Spleen (tissue), 11 donors: ENCODE results near the gene CYP39A1. TPM values are rescaled to one million over a fixed set of nuclear protein-coding genes. Genes with fewer than 3 reads are reported as not detected.

Experiments used
- DNase-seq: peaks from one replicate; pipeline ENCODE4 v3.0.0-alpha.2; 2020
- H3K27ac ChIP-seq, 8 donors: fragments of 200-600 bp; sonication (generic) in 7 of 8; 1 replicate in 4 of 8; 2 replicates in 4 of 8; pipeline versions ENCODE4 v1.5.0 to v1.8.0; 2016 to 2021; ENCODE audit warnings: inconsistent platforms in 4 of 8, mild to moderate bottlenecking in 4 of 8, moderate library complexity in 1 of 8
- H3K27me3 ChIP-seq, 7 donors: fragments of 200-600 bp; sonication (generic) in 6 of 7; replicated peaks in 1 of 7; 1 replicate in 4 of 7; 2 replicates in 3 of 7; pipeline versions ENCODE4 v1.5.0 to v1.8.0; 2016 to 2021; ENCODE audit warnings: inconsistent platforms in 3 of 7, mild to moderate bottlenecking in 1 of 7
- H3K36me3 ChIP-seq, 6 donors: fragments of 200-600 bp; sonication (generic) in 5 of 6; 1 replicate in 4 of 6; 2 replicates in 2 of 6; pipeline versions ENCODE4 v1.5.0 to v1.8.0; 2016 to 2021; ENCODE audit warnings: inconsistent platforms in 2 of 6
- H3K4me1 ChIP-seq, 6 donors: fragments of 200-600 bp; sonication (generic) in 5 of 6; 1 replicate in 3 of 6; 2 replicates in 3 of 6; pipeline versions ENCODE4 v1.5.0 to v1.8.0; 2016 to 2021; ENCODE audit warnings: inconsistent platforms in 3 of 6
- H3K4me3 ChIP-seq, 8 donors: fragments of 200-600 bp; sonication (generic) in 7 of 8; 1 replicate in 4 of 8; 2 replicates in 4 of 8; pipeline versions ENCODE4 v1.5.0 to v1.8.0; 2016 to 2021; ENCODE audit warnings: inconsistent platforms in 4 of 8, mild to moderate bottlenecking in 4 of 8, moderate library complexity in 2 of 8
- H3K9me3 ChIP-seq, 8 donors: fragments of 200-600 bp; sonication (generic) in 7 of 8; 1 replicate in 4 of 8; 2 replicates in 4 of 8; pipeline versions ENCODE4 v1.5.0 to v1.8.0; 2016 to 2021; ENCODE audit warnings: inconsistent platforms in 4 of 8
- POLR2A ChIP-seq, 3 donors: fragments of 450-650 bp; IDR thresholded peaks; one replicate each; pipeline ENCODE4 v1.5.1; 2017; ENCODE audit warnings: antibody characterized with exemption in 3 of 3, mild to moderate bottlenecking in 1 of 3
- POLR2AphosphoS5 ChIP-seq, 3 donors: sonication (generic); formaldehyde crosslinking; IDR thresholded peaks; one replicate each; pipeline ENCODE4 v1.5.1; 2017; ENCODE audit warnings: antibody characterized with exemption in 3 of 3
- WGBS, 5 donors: extraction: QIAGEN DNeasy Blood & Tissue Kit in 3 of 5; methylation state at CpG; one replicate each; pipeline versions ENCODE4 v1.1.5 to v1.1.7; 2013 to 2018; 5-methylcytosine and 5-hydroxymethylcytosine counted together
- intact Hi-C: fragments of 100-400 bp; cut with DNase I; formaldehyde crosslinking; loops from one replicate; pipeline ENCODE4 v1.15.0; 2023; ENCODE audit warnings: low total_unique reads
- polyA plus RNA-seq, 3 donors: library from polyadenylated mRNA; stranded (reverse); fragments of 200-250 nt; gene quantifications; one replicate each; pipeline ENCODE4 v1.2.1, GENCODE V29; 2013
- total RNA-seq, 7 donors: library from RNA; depleted of rRNA in 3 of 7; stranded (reverse); fragments of >200 nt in 3 of 7; fragmentation: NEBNext Ultra II Directional in 4 of 7; extraction: Animal tissue kit (Norgen Biotek cat#: 25700) in 4 of 7; gene quantifications; one replicate each; pipeline versions ENCODE4 v1.1.0 to v1.2.1, GENCODE V29; 2016 to 2021
- TF ChIP-seq, protein P1 (sequence below), 11 experiments: fragments of 200-600 bp in 7 of 11; fragments of 450-650 bp in 4 of 11; sonication (generic) in 4 of 11; IDR thresholded peaks in 8 of 11; conservative IDR thresholded peaks in 3 of 11; 1 replicate in 7 of 11; 2 replicates in 4 of 11; pipeline versions ENCODE4 v1.4.0 to v1.8.0; 2016 to 2021; ENCODE audit warnings: antibody characterized with exemption in 11 of 11, inconsistent platforms in 4 of 11, mild to moderate bottlenecking in 1 of 11
- donor health status: healthy with polysubstance abuse.
- donor health status: DM: no; HTN: no; CAD: no; lungs with moderate emphysema.
- donor health status: DM: no; HTN: no; CAD: no.
- donor health status: Bipolar disorder and iron deficiency.
- donor health status: healthy.
- donor health status: DM: no; HTN: no; CAD: no.
- donor health status: DM: yes; HTN: yes; CAD: no.

Gene CYP39A1
- total and polyA plus RNA-seq, 10 donors: 0.39 to 2.8 (median 0.91) TPM

DNA sequence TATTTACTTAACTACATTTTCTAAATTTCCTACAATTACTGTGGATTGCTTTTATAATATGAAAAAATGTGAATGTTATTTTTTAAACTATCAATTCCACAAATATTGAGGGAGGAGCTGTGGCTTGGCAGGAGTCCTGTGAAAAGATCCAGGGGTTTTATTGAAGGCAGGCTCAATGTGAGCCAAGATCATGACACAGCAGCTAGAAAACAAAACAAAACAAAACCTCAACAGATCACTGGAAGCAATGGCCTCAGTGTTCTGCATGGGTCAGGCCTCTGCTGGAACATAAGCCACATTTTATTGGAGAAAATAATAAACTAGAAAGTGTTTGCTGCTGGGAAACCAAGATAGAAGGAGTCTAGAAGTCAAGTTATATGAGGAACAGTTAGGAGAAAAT lies 142.0 kb downstream of the CYP39A1 start:
- no peak for DNase-seq
- H3K4me3 ChIP-seq: no peak overlapping the region
- TF ChIP-seq POLR2A (IDR thresholded peaks at IDR 0.05): no peak
- no peak for TF ChIP-seq POLR2AphosphoS5 (IDR thresholded peaks at IDR 0.05)
- TF ChIP-seq, protein P1, sequence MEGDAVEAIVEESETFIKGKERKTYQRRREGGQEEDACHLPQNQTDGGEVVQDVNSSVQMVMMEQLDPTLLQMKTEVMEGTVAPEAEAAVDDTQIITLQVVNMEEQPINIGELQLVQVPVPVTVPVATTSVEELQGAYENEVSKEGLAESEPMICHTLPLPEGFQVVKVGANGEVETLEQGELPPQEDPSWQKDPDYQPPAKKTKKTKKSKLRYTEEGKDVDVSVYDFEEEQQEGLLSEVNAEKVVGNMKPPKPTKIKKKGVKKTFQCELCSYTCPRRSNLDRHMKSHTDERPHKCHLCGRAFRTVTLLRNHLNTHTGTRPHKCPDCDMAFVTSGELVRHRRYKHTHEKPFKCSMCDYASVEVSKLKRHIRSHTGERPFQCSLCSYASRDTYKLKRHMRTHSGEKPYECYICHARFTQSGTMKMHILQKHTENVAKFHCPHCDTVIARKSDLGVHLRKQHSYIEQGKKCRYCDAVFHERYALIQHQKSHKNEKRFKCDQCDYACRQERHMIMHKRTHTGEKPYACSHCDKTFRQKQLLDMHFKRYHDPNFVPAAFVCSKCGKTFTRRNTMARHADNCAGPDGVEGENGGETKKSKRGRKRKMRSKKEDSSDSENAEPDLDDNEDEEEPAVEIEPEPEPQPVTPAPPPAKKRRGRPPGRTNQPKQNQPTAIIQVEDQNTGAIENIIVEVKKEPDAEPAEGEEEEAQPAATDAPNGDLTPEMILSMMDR (IDR thresholded peaks at IDR 0.05 in 8 of 11, conservative IDR thresholded peaks at IDR 0.05 in 3 of 11): no peak
- H3K27ac ChIP-seq: peak overlapping the region in 1 of 8 donors; percentile 5
- intact Hi-C loops: no loop called here
- H3K9me3 ChIP-seq: no peaks in the 10 kb centered on the region
- H3K27me3 ChIP-seq: no peaks in the 10 kb centered on the region
- H3K36me3 ChIP-seq: no peaks in the 10 kb centered on the region
- H3K4me1 ChIP-seq: no peaks in the 10 kb centered on the region

DNA sequence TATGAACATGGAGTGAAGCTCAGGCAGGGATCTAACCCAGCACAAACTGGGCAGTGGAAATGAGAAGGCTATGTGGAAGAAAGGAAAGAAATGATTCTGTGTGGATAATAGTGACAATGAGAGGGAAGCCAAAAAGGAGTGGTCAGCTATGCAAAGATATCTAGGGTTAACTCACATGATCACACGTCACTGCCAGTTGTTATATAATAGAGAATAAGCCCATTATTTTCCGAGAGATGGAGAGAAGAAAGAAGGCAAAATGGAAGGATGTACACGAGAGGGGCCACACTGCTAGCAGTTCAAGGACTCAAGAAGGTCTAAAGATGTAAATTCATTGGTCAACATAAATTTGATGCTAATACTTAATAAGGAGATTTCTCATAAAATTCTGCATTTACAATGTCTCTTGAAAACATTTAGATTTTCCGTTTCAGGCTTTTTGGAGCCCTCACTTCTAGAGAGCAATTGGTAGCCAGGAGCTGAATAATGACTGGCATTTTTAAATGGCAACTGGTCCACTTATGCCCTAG lies 142.6 kb downstream of the CYP39A1 start:
- H3K4me1 ChIP-seq: no peaks in the 10 kb centered on the region
- no peak overlapping the region for H3K27ac ChIP-seq
- no peaks in the 10 kb centered on the region for H3K9me3 ChIP-seq
- intact Hi-C loops: no loop called here
- no peaks in the 10 kb centered on the region for H3K27me3 ChIP-seq
- TF ChIP-seq POLR2A (IDR thresholded peaks at IDR 0.05) (no peak), POLR2AphosphoS5 (IDR thresholded peaks at IDR 0.05) (no peak)
- TF ChIP-seq, protein P1 (IDR thresholded peaks at IDR 0.05 in 8 of 11, conservative IDR thresholded peaks at IDR 0.05 in 3 of 11): no peak
- no peaks in the 10 kb centered on the region for H3K36me3 ChIP-seq
- WGBS, 5 donors: 71 to 85% (median 83%) methylated on average over 4 of the region's 4 CpGs
- H3K4me3 ChIP-seq: no peak overlapping the region
- DNase-seq: no peak

DNA sequence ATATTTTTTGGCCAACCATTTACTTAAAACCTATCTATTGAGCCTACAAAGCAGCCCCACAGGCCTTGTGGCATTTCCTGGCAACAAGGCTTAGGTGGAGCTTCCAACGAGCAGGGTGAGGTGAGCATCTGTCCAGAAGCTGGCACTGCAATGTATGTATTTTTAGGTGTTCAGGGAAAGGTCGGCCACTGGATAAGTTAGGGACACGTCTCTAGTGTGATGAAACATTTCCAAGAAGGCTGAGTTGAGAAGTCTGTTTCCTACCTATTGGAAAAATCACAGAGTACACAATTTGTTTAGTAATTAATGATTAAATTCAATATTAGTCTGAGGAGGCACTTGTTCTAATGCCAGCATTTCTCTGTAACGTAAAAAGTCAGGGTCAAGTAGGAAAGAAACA lies 143.6 kb downstream of the CYP39A1 start:
- no peaks in the 10 kb centered on the region for H3K27me3 ChIP-seq
- no peaks in the 10 kb centered on the region for H3K36me3 ChIP-seq
- H3K4me1 ChIP-seq: no peaks in the 10 kb centered on the region
- WGBS, 5 donors: 67 to 82% (median 76%) methylated on average over 4 of the region's 4 CpGs
- no peak overlapping the region for H3K27ac ChIP-seq
- no peaks in the 10 kb centered on the region for H3K9me3 ChIP-seq
- TF ChIP-seq POLR2A (IDR thresholded peaks at IDR 0.05): no peak
- TF ChIP-seq, protein P1 (IDR thresholded peaks at IDR 0.05 in 8 of 11, conservative IDR thresholded peaks at IDR 0.05 in 3 of 11): no peak
- TF ChIP-seq POLR2AphosphoS5 (IDR thresholded peaks at IDR 0.05): no peak
- intact Hi-C loops: no loop called here
- no peak for DNase-seq
- no peak overlapping the region for H3K4me3 ChIP-seq

DNA sequence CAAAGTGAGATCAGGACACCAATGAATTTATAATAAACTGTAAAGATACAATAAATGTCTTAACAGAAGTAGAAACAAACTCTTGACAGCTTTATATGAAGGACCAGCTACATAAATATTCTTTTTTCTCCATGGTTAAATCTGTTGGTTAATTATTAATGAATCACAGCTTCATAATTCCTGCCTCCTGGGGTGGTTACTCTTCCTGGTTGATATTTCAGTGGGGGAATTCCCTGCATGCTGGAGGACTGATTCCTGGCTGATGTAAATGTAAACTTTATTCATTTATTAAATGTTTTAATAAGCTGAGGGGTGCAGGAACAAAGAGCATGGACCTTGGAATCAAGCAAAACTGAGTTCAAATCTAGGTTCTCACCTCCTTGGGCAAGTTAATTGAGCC lies 145.2 kb downstream of the CYP39A1 start:
- intact Hi-C loops: no loop called here
- no peak for DNase-seq
- H3K4me3 ChIP-seq: no peak overlapping the region
- TF ChIP-seq, protein P1 (IDR thresholded peaks at IDR 0.05 in 8 of 11, conservative IDR thresholded peaks at IDR 0.05 in 3 of 11): no peak
- TF ChIP-seq POLR2AphosphoS5 (IDR thresholded peaks at IDR 0.05) (no peak), POLR2A (IDR thresholded peaks at IDR 0.05) (no peak)
- no peaks in the 10 kb centered on the region for H3K4me1 ChIP-seq
- H3K36me3 ChIP-seq: no peaks in the 10 kb centered on the region
- H3K9me3 ChIP-seq: no peaks in the 10 kb centered on the region
- H3K27ac ChIP-seq: no peak overlapping the region
- H3K27me3 ChIP-seq: no peaks in the 10 kb centered on the region
